Measurements from ENCODE around the gene MAST4.

MAST4 gene

GRCh38 chr5:66848749-66849641 is 252.8 kb downstream of the MAST4 start:
- TF ChIP-seq, protein P1, sequence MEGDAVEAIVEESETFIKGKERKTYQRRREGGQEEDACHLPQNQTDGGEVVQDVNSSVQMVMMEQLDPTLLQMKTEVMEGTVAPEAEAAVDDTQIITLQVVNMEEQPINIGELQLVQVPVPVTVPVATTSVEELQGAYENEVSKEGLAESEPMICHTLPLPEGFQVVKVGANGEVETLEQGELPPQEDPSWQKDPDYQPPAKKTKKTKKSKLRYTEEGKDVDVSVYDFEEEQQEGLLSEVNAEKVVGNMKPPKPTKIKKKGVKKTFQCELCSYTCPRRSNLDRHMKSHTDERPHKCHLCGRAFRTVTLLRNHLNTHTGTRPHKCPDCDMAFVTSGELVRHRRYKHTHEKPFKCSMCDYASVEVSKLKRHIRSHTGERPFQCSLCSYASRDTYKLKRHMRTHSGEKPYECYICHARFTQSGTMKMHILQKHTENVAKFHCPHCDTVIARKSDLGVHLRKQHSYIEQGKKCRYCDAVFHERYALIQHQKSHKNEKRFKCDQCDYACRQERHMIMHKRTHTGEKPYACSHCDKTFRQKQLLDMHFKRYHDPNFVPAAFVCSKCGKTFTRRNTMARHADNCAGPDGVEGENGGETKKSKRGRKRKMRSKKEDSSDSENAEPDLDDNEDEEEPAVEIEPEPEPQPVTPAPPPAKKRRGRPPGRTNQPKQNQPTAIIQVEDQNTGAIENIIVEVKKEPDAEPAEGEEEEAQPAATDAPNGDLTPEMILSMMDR (IDR thresholded peaks at IDR 0.05; ENCODE audit: low read depth, low read length), result no peak
- H3K4me3 ChIP-seq (replicated peaks in 1 of 2; ENCODE audit: low read depth in 2 of 2, low read length in 2 of 2), result no peak overlapping the region
- peak; percentile 60 to 63 for DNase-seq (ENCODE audit: low read depth in 2 of 2)

DNA sequence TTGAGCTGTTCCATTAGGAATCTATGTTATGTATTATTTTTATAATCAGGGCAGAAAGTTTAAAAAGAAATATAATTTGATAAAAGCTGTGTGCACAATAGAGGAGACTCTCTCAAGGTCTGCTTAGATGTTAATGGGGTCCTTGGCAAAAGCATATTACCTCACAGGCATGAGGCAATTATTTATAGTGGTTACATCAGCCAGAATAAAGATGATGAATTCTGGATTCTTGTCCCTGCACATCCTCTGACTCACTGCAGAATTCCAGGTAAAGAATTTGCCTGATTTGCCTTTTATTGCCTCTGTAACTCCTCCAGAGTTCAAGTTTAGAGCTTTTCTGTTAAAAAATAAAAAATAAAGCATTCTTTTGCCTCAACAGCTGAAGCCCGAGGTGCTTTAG is 253.6 kb downstream of the MAST4 start:
- peak; percentile 36 to 82 for DNase-seq (ENCODE audit: low read depth in 2 of 2)
- TF ChIP-seq, protein P1 (IDR thresholded peaks at IDR 0.05; ENCODE audit: low read depth, low read length), result no peak
- no peak overlapping the region for H3K4me3 ChIP-seq (replicated peaks in 1 of 2; ENCODE audit: low read depth in 2 of 2, low read length in 2 of 2)

DNA sequence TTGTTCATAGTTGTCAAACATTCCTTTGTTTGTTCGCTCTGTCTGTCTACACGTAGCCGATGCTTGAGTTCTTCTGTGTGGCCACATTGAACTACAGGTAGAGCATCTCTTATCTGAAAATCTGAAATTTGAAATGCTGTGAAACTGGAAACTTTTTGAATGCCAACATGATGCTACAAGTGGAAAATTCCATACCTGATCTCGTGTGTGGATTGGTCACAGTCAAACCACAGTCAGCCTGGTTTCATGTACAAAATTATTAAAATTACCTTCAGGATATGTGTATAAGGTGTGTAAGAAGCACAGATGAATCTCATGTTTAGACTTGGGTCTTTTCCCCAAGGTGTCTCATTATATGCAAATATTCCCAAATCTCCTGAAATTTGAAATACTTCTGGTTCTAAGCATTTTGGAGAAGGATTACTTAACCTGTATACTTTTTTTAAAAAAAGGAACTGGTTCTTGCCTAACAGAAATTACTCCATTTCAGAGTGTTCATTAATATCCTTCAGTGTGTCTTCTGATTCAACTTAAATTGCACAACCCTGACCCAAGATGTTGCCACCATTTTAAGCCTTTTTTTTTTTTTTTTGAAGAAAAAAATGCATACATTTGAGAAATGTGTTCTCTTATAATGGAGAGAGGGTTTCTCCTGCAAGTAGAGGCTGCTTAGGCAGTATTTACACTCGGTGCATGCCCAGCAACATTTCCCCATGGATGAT is 254.3 kb downstream of the MAST4 start:
- H3K4me3 ChIP-seq (replicated peaks in 1 of 2; ENCODE audit: low read depth in 2 of 2, low read length in 2 of 2), result no peak overlapping the region
- DNase-seq (ENCODE audit: low read depth in 2 of 2), result peak; percentile 74 to 79
- TF ChIP-seq, protein P1 (IDR thresholded peaks at IDR 0.05; ENCODE audit: low read depth, low read length), result no peak

GRCh38 chr5:66851306-66851705 is 255.1 kb downstream of the MAST4 start:
- no peak overlapping the region for H3K4me3 ChIP-seq (replicated peaks in 1 of 2; ENCODE audit: low read depth in 2 of 2, low read length in 2 of 2)
- TF ChIP-seq, protein P1 (IDR thresholded peaks at IDR 0.05; ENCODE audit: low read depth, low read length), result no peak
- DNase-seq (ENCODE audit: low read depth in 2 of 2), result peak in 1 of 2 donors; percentile 46

DNA sequence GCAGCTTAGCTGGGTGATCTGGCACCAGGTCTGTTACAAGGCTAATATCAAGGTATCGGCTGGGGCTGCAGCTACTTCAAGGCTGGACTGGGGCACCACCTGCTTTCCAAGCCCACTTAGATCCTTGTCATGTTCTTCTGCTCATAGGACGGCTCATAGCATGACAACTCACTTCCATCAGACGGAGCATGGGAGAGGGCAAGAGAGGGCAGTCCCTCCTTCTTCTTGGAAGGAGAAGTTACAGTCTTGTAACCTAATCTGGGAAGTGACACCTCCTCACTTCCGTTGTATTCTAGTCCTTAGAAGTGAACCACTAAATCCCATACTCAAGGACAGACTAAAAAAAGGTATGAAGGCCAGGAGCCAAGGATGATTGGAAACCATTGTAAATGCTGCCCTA is 258.2 kb downstream of the MAST4 start:
- TF ChIP-seq, protein P1 (IDR thresholded peaks at IDR 0.05; ENCODE audit: low read depth, low read length), result no peak
- H3K4me3 ChIP-seq (replicated peaks in 1 of 2; ENCODE audit: low read depth in 2 of 2, low read length in 2 of 2), result no peak overlapping the region
- DNase-seq (ENCODE audit: low read depth in 2 of 2), result no peak

- TF ChIP-seq, protein P1 (IDR thresholded peaks at IDR 0.05; ENCODE audit: low read depth, low read length), result no peak
- DNase-seq (ENCODE audit: low read depth in 2 of 2), result no peak
- no peak overlapping the region for H3K4me3 ChIP-seq (replicated peaks in 1 of 2; ENCODE audit: low read depth in 2 of 2, low read length in 2 of 2)
Measured at GRCh38 chr5:66856041-66856805, 260.0 kb downstream of the MAST4 start.
